HG03175 (cell line): ENCODE data around the gene MED7.

ENCODE experiments used
- ATAC-seq: cut with Tn5 transposase; IDR thresholded peaks from one replicate; pipeline ENCODE4 v1.9.1; 2021; ENCODE audit warnings: mild to moderate bottlenecking, moderate library complexity; ENCODE audit not compliant: unreplicated experiment

MED7 gene

GRCh38 chr5:157164521-157164920, 21.9 kb upstream of the MED7 start:
- ATAC-seq = no peak

GRCh38 chr5:157162919-157163510, 20.4 kb upstream of the MED7 start:
- ATAC-seq = no peak

GRCh38 chr5:157161996-157162395, 19.3 kb upstream of the MED7 start:
- no peak for ATAC-seq

GRCh38 chr5:157160001-157160400, 17.3 kb upstream of the MED7 start:
- no peak for ATAC-seq

GRCh38 chr5:157159209-157159751, 16.6 kb upstream of the MED7 start:
- ATAC-seq = no peak

- ATAC-seq = no peak
Observed at GRCh38 chr5:157157293-157157891, 14.7 kb upstream of the MED7 start.

- ATAC-seq = no peak
Observed at GRCh38 chr5:157155297-157155696, 12.6 kb upstream of the MED7 start.

- no peak for ATAC-seq
Observed at GRCh38 chr5:157150995-157151394, 8.3 kb upstream of the MED7 start.

GRCh38 chr5:157148734-157149615, 6.3 kb upstream of the MED7 start:
- ATAC-seq = peak; percentile 77

- ATAC-seq = peak; percentile 39
Observed at GRCh38 chr5:157143127-157143971, 684 bp upstream of the MED7 start.

GRCh38 chr5:157137691-157138090, 5.0 kb downstream of the MED7 start:
- no peak for ATAC-seq

GRCh38 chr5:157132281-157132612, 10.4 kb downstream of the MED7 start:
- no peak for ATAC-seq

GRCh38 chr5:157130925-157131324, 11.7 kb downstream of the MED7 start:
- no peak for ATAC-seq

GRCh38 chr5:157121709-157122108, 21.0 kb downstream of the MED7 start:
- ATAC-seq = no peak

GRCh38 chr5:157120102-157120501, 22.6 kb downstream of the MED7 start:
- ATAC-seq = no peak

GRCh38 chr5:157116483-157116954, 26.1 kb downstream of the MED7 start:
- ATAC-seq = peak; percentile 58

- ATAC-seq = no peak
Observed at GRCh38 chr5:157115502-157115901, 27.2 kb downstream of the MED7 start.

GRCh38 chr5:157115012-157115411, 27.7 kb downstream of the MED7 start:
- ATAC-seq = no peak

- no peak for ATAC-seq
Observed at GRCh38 chr5:157113002-157113401, 29.7 kb downstream of the MED7 start.

- peak; percentile 71 for ATAC-seq
Observed at GRCh38 chr5:157109744-157110143, 32.9 kb downstream of the MED7 start.

GRCh38 chr5:157108976-157109375, 33.7 kb downstream of the MED7 start, which contains the start of gene HAVCR2:
Gene HAVCR2 (minus strand): TSS chr5:157109044. CDS start chr5:157108983, 61 bp downstream.
- ATAC-seq = peak; percentile 88
